Measurements from ENCODE around the gene EVX2. TPM values are rescaled to one million over a fixed set of nuclear protein-coding genes. Genes with fewer than 3 reads are reported as not detected.

The EVX2 gene
- total and polyA plus RNA-seq, 9 of the 15 experiments (the other 6 are each of a cell fraction or from before 2014, with no cell fraction given), result not detected

- peak; percentile 85 for TF ChIP-seq MGA (IDR thresholded peaks at IDR 0.05)
- TF ChIP-seq, protein P1, sequence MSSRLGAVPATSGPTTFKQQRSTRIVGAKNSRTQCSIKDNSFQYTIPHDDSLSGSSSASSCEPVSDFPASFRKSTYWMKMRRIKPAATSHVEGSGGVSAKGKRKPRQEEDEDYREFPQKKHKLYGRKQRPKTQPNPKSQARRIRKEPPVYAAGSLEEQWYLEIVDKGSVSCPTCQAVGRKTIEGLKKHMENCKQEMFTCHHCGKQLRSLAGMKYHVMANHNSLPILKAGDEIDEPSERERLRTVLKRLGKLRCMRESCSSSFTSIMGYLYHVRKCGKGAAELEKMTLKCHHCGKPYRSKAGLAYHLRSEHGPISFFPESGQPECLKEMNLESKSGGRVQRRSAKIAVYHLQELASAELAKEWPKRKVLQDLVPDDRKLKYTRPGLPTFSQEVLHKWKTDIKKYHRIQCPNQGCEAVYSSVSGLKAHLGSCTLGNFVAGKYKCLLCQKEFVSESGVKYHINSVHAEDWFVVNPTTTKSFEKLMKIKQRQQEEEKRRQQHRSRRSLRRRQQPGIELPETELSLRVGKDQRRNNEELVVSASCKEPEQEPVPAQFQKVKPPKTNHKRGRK (tag; IDR thresholded peaks at IDR 0.05), result peak; percentile 30; the same call in 1 of the 2 replicates
- peak; percentile 33; the same call in 1 of the 2 replicates for TF ChIP-seq EGR1 (conservative IDR thresholded peaks at IDR 0.05)
These were observed 3.0 kb downstream of the EVX2 start (continued) for GRCh38 chr2:176080540-176081375.
